Cardiac ventricle fibroblast (primary cell): ENCODE measurements around the gene OR51D1. TPM values are rescaled to one million over a fixed set of nuclear protein-coding genes. Genes with fewer than 3 reads are reported as not detected.

ENCODE experiments used
- total RNA-seq: library from RNA; depleted of rRNA; stranded (reverse); fragments of >200 nt; gene quantifications from 2 replicates; pipeline ENCODE4 v1.2.3, GENCODE V29; 2015

The OR51D1 gene
- total RNA-seq, result not detected in 2 replicates

GRCh38 chr11:4636962-4637661 lies at the start of gene OR51D1:
OR51D1 (plus strand) TSS chr11:4637477; CDS start chr11:4639791, 2,314 bp downstream.

GRCh38 chr11:4593739-4594138 lies 43.5 kb upstream of the OR51D1 start, which contains the start of gene OR52I1:
OR52I1 (plus strand) TSS chr11:4594039; CDS start chr11:4594039, 0 bp downstream.

GRCh38 chr11:4607781-4608666 lies 29.3 kb upstream of the OR51D1 start, which contains the start of gene TRIM68:
TRIM68 (minus strand) TSS chr11:4608231; CDS start chr11:4605504, 2,727 bp downstream.

GRCh38 chr11:4643682-4644081 lies 6.4 kb downstream of the OR51D1 start, which contains the start of gene OR51E1:
OR51E1 (plus strand) TSS chr11:4643982; CDS start chr11:4652527, 8,545 bp downstream.

Other genes with a start within 250 kb of the OR51D1 start
- gene TRIM21, start 243.8 kb upstream of the OR51D1 start, total RNA-seq, result 10.6 and 11.3 TPM in 2 replicates
- not detected in 2 replicates for gene OR52K2, start 188.2 kb upstream of the OR51D1 start, total RNA-seq
- gene OR52K1, start 154.8 kb upstream of the OR51D1 start, total RNA-seq, result not detected in 2 replicates
- not detected in 2 replicates for gene OR52M1, start 92.3 kb upstream of the OR51D1 start, total RNA-seq
- gene OR52I2, start 55.7 kb upstream of the OR51D1 start, total RNA-seq, result not detected in 2 replicates
- gene OR52I1, start 43.4 kb upstream of the OR51D1 start, total RNA-seq, result not detected in 2 replicates
- 11.2 and 12.8 TPM in 2 replicates for gene TRIM68, start 29.2 kb upstream of the OR51D1 start, total RNA-seq
- gene OR51E1, start 6.5 kb downstream of the OR51D1 start, total RNA-seq, result not detected in 2 replicates
- gene OR51E2, start 60.4 kb downstream of the OR51D1 start, total RNA-seq, result not detected in 2 replicates
- gene MMP26, start 67.3 kb downstream of the OR51D1 start, total RNA-seq, result not detected in 2 replicates
- gene OR51F1, start 132.5 kb downstream of the OR51D1 start, total RNA-seq, result not detected in 2 replicates
- not detected in 2 replicates for gene OR52R1, start 166.9 kb downstream of the OR51D1 start, total RNA-seq
- gene OR51F2, start 183.8 kb downstream of the OR51D1 start, total RNA-seq, result not detected in 2 replicates
- not detected in 2 replicates for gene OR51S1, start 211.7 kb downstream of the OR51D1 start, total RNA-seq
- gene OR51T1, start 244.4 kb downstream of the OR51D1 start, total RNA-seq, result not detected in 2 replicates